ENCODE results near the gene ADGRA1.

Gene ADGRA1

GRCh38 chr10:133056651-133057178 is 31.0 kb upstream of the ADGRA1 start:
- DNase-seq (ENCODE audit: low read depth in 2 of 2), result no peak

GRCh38 chr10:133058331-133059092 is 29.2 kb upstream of the ADGRA1 start:
- no peak for DNase-seq (ENCODE audit: low read depth in 2 of 2)

DNA sequence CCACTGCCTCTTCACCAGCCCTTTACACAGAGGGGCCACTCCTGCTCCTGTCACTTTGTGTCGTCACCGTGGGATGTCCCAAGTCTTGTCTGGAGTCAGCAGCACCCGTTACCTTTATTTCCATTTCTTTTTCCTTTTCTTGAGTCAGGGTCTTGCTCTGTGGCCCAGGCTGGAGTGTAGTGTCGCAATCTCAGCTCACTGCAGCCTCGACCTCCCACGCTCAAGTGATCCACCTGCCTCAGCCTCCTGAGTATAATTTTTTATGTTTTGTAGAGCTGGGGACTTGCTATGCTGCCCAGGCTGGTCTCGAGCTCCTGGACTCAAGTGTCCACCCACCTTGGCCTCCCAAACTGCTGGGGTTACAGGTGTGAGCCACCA is 28.6 kb upstream of the ADGRA1 start:
- DNase-seq (ENCODE audit: low read depth in 2 of 2), result no peak

DNA sequence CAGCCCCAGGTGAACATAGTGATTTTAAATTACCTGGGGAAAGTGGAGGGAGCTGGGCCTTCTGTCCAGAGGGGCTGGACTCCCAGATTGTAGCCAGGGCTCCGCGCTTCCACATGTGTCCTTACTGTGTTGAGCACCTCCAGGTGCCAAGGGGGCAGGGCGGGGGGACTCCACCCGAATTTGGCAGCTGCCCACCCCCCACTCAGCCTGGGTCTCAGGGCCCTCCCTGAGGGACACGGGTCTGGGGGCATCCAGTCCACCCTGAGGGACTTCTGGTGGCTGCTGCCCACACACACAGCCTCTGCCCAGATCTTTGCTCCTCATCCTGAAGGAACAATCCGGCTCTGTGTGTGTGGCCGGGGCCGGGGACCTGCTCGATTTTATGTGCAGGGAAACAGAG is 28.2 kb upstream of the ADGRA1 start:
- DNase-seq (ENCODE audit: low read depth in 2 of 2), result no peak

DNA sequence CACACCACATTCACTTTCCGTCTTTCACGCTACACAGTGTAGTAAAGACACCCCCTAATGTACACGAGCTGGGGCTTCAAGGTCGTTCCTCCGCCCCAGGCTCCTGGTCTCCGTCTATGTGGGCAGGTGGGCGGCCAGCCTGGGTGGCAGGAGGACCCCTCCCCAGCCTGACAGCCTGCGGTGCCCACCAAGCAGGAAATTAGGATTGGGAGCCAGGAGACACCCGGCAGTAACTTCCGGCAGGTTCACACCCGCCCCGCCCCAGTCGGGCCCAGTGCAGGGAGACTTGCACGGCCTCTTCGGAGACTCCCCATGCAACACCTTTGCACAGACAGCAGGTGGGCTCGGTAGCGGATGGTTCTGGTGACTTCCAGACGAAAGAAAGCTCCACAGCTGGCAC is 27.7 kb upstream of the ADGRA1 start:
- no peak for DNase-seq (ENCODE audit: low read depth in 2 of 2)

GRCh38 chr10:133060466-133060865 is 27.3 kb upstream of the ADGRA1 start:
- DNase-seq (ENCODE audit: low read depth in 2 of 2), result no peak

DNA sequence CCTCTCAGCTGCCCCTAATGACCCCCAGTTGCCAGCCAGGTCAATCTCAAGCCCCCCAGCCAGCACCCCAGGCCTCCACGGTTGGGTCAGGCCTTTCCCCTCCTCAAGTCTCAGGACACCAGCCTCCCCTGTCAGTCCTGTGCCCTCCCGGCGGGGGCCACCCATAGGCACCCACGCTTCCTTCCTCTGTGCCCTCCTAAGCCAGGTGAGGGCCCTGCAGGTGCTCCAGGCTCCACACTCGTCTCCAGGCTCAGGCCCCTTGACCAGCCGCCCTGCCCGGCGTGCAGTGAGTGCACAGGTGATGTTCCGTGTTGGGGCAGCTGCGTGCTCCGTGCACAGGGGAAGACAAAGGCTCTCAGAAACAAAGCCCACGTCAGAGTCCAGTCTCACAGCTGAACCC is 26.8 kb upstream of the ADGRA1 start:
- no peak for DNase-seq (ENCODE audit: low read depth in 2 of 2)

DNA sequence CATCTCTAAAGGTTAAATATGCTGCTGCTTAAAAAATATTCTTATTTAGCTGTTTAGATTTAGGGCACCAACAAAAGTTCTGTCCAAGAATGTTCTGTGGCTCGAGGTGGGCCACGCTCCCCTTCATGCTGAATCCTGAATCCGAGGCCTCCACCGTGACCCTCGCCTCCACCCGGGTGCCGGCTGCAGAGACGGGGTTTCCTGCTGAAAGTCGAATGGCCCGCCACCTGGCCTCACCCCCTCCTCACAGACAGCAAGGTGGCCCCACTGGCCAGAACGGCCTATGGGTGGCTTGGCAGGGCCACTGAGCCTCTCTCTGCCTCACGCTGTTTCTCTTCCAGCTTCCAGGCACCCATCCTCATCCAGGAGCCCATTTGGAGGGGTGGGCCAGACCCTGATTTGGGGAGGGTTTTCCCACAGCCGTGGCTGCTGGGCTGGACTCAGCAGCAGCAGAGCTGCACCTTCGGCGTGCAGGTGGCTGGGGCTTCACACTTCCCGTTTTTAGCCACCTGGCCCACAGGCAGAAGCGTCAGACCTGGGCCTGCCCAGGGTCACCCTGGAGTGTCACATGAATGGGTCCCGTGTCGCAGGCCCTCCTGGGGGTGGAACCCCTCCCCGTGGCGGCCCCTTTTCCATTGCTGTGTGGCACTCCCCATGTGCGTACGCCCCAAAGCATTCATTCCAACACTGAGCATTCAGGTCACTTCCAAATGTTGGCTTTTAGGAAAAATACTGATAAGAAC is 26.3 kb upstream of the ADGRA1 start:
- DNase-seq (ENCODE audit: low read depth in 2 of 2), result no peak

GRCh38 chr10:133062085-133062484 is 25.6 kb upstream of the ADGRA1 start:
- no peak for DNase-seq (ENCODE audit: low read depth in 2 of 2)

DNA sequence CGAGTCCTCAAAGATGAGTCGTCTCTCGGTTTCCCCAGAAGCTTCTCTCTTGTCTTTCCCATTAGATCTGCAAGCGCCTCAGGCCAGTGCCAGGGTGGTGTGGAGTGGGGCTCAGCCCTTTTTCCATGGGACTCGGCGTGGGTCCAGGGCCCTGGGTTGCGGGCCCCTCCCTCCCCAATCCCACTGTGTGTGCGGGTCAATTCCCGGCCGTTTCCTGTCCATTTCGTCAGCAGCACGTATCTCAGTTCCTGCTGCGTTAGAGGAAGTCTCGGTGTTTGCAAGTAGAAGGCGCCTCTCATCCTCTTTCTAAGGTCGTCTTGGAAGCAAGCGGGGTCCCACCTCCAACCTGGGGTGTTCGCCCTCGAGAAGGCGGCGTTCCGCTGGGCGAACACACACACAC is 25.1 kb upstream of the ADGRA1 start:
- no peak for DNase-seq (ENCODE audit: low read depth in 2 of 2)

DNA sequence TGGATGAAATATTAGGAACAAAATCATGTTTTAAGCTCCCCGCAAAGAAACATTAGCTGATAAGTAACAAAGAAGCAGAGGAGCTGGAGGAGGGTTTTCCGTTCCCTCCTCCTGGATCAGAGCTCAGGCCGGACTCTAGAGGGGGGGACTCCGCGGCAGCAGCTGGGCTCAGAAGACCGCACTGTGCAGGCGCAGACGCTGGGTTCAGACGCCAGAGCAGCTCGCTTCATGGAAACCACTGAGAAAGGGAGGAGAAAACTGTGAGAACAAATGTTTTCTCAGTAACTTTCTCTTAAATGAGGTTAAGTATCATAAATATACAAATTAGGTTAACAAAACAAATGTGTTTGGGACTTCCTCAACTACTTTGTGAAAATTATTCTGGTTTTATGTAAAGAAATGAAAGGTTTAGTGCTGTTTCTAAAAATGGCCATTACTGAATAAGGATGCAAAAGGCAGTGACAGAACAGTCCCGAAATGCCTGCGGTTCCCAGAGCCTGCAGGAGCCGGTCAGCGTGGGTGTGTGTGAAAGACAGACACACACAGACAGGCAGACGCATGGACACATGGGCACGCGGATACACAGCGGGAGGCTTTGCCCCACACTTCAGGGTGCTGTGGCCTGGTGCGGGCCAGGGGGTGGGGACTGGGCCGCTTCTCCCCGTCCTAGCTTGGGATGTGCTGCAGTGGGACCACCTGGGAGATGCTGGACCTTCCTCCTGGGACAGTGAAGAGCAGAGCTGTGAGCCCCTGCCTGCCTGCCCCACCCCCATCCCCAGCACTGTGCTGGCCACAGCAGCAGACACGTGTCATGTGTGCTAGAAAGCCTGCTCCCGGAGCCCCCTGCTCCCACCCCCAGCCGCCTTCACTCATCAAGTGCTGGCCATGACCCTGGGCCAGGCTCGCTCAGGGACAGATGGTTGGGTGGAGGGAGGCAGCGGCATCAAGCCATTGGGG is 20.3 kb upstream of the ADGRA1 start:
- no peak for DNase-seq (ENCODE audit: low read depth in 2 of 2)

- no peak for DNase-seq (ENCODE audit: low read depth in 2 of 2)
These were observed 19.4 kb upstream of the ADGRA1 start for GRCh38 chr10:133068111-133069032.

GRCh38 chr10:133069033-133069525 is 18.6 kb upstream of the ADGRA1 start:
- DNase-seq (ENCODE audit: low read depth in 2 of 2), result no peak

- no peak for DNase-seq (ENCODE audit: low read depth in 2 of 2)
These were observed 17.3 kb upstream of the ADGRA1 start for GRCh38 chr10:133070405-133070804.

DNA sequence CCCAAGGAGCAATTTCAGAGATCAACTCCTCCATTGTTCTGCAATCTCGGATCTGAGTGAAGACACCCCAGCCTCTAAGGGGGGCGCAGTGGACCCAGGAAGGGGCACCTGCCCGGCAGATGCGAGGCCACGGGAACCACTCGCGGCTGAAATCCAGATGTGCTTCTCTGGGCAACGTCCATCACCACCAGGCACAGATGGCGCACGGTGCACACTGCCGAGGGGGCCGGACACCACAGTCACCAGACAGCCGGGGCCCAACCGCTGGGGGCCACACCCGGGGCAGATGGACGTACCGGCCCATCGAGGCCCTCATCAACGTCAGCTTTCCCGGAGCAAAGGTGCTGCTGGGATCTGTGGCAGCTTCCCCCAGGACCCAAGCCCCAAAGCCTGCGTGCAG is 16.9 kb upstream of the ADGRA1 start:
- DNase-seq (ENCODE audit: low read depth in 2 of 2), result no peak

DNA sequence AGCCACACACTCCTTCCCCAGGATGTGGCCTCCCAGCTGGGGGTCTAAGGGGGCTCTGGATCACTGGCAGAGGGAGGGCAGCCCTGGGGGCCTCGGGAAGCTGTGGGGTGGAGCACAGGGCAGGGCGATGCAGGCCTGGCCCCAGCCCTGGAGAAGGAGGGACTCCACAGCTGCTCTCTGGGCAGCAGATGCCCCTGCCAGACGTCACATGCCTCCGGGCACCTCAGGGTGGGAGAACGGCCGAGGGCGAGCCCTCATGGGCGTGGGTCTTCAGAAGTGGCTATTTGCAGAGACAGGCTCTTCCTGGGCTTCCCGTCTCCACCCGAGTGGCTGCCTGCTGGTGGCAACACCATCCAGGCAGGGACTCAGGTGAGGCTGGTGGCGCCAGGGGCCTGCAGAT is 16.0 kb upstream of the ADGRA1 start:
- DNase-seq (ENCODE audit: low read depth in 2 of 2), result no peak

DNA sequence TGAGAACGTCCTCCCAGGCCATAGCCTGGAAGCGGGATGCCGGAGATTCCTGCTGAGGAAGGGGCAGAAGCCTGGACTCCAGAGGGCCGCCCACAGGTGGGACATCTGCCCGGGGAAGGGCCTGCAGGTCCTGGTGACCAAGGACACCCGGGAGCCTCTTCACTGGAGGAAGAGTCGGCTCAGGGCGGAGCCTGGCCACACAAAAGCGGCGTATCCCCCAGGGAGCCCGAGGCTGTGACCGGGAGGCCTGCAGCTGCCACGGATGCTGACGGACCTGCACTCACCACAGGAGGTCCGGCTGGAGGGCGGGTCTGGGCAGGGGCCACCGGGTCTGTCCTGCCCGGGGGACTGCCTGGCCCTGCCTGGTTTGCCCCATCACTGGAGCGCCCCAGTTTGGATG is 15.5 kb upstream of the ADGRA1 start:
- no peak for DNase-seq (ENCODE audit: low read depth in 2 of 2)

- no peak for DNase-seq (ENCODE audit: low read depth in 2 of 2)
These were observed 14.9 kb upstream of the ADGRA1 start for GRCh38 chr10:133072720-133073390.

DNA sequence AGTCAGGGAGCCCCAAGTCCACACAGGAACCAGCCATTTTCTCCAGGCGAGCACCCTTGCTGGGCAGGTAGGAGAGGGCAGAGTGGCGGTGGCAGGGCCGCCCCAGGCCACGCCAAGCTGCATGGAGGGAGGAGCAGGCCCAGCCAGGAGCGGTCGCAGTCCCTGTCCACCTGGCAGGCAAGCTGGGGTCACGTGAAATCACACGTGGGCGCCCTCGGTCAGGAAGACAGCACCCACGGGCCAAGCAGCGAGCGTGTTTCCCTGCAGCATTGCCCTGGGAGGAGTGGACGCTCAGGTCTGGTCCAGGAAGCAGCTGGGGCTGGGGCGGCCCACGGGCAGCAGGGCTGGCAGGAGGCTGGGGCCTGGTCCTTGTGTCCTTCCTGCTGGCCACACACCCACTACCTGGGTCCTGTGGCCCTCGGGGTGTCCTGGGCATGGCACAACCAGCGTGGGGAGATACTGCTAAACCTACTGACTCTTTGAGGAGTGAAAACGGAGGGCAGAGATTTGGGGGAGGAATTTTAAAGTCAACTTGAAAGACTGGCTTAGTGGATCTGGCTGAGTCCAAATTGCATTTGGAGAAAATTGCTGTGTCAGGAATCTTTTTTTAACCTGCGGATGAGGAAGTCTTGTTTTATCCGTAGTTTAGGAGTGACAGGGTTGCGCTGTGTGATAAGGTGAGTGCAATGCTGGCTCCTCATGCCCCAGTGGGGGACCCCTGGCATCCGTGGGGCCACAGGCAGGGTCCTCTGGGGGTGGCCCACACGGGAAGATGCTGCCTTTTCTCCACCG is 12.2 kb upstream of the ADGRA1 start:
- no peak for DNase-seq (ENCODE audit: low read depth in 2 of 2)
